ENCODE results near the gene TGFB2.

GRCh38 chr1:218297461-218297860 lies 47.7 kb upstream of the TGFB2 start:
- TF ChIP-seq CTCF (IDR thresholded peaks at IDR 0.05; ENCODE audit: low read depth, low read length, missing input control) (no peak), RXRA (IDR thresholded peaks at IDR 0.05) (no peak), GABPA (IDR thresholded peaks at IDR 0.05 in 1 of 2, conservative IDR thresholded peaks at IDR 0.05 in 1 of 2) (no peak), YY1 (IDR thresholded peaks at IDR 0.05) (no peak)

Measured in liver (tissue), 3 donors.